Activated CD8-positive, alpha-beta memory T cell treated with anti-CD3 and anti-CD28 coated beads, Interleukin-2, amount 50 U/mL, for 24 hours (primary cell): Measurements from ENCODE around the gene PDSS2.
"Not testable (repeated sequence)": the region's sequence is repeated elsewhere in the genome, so short reads cannot be mapped to it uniquely, and the experiment has no call there.

Experiments used
- DNase-seq: peaks from one replicate; pipeline ENCODE4 v3.0.0-alpha.2; 2020; ENCODE audit errors: extremely low read depth

The PDSS2 gene

DNA sequence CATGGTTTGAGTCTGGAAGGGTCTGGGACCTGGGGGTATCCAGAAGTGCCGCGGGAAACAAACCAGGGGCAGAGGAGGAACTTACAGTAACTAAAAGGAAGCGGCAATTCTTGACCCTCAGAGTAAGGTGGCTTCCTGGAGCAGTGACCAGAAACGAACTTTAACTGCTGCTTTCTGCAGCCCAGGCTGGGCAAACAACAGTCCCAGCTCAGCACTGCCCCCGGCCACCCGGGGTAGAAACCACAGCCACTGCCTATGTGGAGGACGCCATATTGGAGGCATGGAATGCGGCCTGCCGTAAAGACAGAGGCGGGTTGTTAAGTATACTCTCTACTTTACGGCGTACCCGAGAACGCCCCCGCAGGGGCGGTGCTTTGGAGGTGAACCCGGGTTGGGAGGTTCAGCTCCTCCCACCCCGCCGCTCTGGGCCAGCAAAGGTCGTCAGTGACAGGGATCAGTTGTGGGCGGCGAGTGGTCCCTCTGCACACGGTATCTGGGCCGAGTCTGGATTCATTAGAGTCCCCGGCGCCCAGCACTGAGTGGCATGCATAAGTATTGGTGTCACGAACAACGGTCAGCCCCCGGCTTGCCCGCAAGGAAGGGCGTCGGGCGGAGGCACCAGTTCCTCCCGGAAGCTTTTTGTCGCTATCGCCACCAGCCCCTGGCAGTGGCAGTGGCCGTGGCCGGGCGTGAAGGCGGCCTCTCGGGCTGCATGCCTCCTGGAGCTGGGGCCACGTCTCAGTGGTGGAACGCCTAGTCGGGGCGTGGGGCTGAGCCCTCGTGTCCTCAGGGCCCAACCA, at the start of gene PDSS2:
TSS of gene PDSS2 (minus strand) at position 282 of the 800 bp plus-strand sequence. CDS start at position 3, 279 bp downstream.
- peak; percentile 97 for DNase-seq

- no peak for DNase-seq
These were observed 46.8 kb upstream of the PDSS2 start for GRCh38 chr6:107506145-107506544.

GRCh38 chr6:107504270-107505026, 45.1 kb upstream of the PDSS2 start:
- no peak for DNase-seq

- DNase-seq = no peak
These were observed 37.7 kb upstream of the PDSS2 start for GRCh38 chr6:107496892-107497684.

DNA sequence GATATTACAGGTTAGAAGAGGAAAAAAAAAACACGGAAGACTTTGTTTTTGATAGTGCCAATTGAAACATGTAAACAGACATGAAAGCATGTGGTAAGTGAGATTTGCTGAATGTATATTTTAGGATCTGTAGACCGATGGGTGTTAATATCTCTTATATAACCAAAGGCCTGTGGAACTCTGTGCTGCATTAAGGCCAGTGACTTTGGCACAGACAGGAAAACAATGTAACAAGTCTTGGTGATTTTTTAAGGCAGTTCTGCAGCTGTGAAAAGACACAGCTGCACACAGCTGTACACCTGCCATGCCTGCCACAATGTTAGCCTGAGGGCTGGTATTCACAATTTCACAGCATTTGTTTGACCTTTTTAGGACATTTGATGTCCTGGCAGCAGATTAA, 36.6 kb upstream of the PDSS2 start:
- DNase-seq = no peak

DNA sequence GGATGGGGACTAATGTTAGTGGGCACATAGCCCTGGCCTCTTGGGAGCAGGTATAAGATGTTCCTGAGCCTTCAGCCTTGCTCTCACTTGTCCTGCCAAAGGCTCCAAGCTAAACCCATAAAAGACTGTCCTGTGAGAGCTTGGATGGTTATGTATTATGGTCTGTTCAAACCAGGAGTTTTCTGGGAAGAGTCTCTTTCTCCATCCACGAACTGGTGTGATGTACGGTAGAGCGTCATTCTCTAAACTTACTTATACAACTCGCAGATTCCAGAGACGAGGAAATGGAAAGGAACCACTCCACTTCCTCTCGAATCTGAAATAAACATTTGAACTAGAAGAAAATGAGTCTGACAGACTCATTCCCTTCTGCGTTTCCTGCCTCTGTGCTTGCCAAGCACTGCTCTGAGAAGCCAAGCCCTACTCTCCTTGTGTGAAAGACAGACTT, 35.9 kb upstream of the PDSS2 start:
- DNase-seq = no peak

- no peak for DNase-seq
These were observed 34.0 kb upstream of the PDSS2 start for GRCh38 chr6:107493158-107494057.

DNA sequence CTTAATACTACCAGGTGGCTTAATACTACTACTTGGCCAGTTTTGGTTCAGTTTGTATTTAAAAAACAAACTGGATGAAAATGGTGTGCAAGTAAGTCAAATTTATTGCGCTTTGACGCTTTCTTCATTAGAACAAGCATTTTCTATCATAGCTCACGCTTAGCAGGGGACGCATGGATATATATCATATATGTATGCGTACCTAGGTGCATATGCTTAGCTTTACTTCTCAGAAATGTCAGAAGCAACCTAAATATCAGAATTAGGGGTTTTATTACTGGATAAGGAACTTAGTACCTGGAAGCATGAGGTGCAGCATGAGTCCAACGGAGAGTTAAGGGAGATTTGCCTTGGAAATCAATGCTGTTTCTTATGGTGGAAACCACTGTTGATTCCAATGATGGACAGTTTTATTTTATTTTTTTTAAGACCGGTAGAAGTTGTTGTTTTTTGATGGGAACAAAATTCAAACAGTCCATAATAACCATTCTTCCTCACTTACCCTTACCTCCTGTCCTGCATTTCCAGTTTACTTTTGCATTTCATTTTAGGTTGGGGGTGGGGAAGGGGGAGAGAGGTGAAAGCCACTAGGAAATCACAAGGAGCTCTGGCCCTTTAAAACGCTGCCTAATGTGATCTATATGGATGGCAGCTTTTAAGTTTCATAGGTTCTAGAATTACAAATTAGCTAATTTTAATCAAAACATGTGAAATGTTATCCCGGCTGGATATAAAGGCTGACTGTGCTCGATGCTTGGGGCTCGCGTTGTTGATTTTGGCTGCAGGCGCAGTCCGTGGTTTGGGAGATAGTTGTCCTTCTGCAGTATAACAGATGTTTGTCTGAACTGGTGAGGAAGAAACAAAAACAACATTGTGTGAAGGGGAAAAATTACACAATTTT, 32.6 kb upstream of the PDSS2 start:
- no peak for DNase-seq

DNA sequence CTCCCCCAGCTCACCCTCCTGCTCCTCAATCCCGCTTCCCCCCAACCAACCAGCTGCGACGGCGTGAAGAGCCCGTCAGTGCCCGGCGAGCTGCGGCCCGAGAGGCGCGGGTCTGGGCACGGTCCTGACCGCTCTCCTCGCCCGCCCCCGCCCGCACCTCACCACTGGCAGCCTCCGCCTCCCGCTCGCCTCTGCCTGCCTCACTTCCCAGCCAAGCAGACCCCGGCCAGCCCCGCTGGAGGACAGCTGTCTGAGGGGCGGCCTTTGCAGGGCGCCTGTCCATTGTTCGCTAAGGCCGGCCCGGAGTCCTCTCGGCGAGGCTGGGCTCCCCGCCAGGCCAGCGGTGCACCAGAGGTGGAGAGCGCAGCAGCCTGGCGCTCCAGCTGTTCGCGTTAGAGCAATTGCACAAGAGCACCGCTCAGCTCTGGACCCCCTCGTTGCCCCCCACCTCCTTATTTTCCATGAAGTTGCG, 31.8 kb upstream of the PDSS2 start:
- no peak for DNase-seq

- DNase-seq = no peak
These were observed 31.3 kb upstream of the PDSS2 start for GRCh38 chr6:107490566-107491137.

GRCh38 chr6:107489636-107490565, 30.5 kb upstream of the PDSS2 start, which contains the start of gene SOBP:
TSS of gene SOBP (plus strand) at chr6:107490117. CDS start at chr6:107490617, 500 bp downstream.
- no peak for DNase-seq

DNA sequence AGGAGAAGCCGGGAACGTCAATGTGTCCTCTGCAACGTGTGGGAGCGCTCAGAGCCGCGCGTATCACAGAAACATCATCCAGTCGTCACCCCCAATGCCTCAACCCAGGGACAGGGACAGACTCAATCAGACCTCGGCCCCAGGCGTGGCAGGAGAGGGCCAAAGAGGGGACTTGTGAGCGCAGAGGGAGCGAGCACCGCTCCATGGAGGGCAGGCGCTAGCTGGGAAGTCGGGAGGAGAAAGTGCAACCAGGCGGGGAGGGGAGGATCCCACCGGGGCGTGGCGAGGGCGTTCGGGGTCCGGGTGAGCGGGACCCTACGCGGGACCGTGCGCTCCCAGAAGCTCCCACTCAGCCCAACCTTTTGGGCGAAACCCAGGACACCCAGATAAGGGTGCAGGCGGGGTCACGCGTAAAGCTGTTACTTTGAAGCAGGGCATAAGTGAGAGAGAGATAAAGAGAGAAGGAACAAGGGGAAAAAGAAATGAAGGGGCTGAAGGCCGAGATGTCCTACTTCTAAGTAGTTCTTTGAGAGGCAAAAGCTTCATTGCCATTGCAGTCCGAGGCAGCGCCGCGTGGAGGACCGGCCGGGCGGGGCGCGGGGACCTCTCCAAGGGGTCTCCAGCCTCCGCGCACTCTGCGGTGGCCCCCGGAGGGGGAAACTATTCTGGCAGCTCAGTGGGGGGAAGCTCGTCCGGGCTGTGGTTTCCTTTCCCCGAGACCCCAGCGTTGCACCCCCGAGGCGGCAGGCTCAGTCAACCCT, 29.7 kb upstream of the PDSS2 start:
- no peak for DNase-seq

GRCh38 chr6:107488174-107488874, 29.0 kb upstream of the PDSS2 start:
- DNase-seq = no peak

- no peak for DNase-seq
These were observed 25.8 kb upstream of the PDSS2 start for GRCh38 chr6:107485157-107485556.

- DNase-seq = no peak
These were observed 19.8 kb upstream of the PDSS2 start for GRCh38 chr6:107479089-107479690.

DNA sequence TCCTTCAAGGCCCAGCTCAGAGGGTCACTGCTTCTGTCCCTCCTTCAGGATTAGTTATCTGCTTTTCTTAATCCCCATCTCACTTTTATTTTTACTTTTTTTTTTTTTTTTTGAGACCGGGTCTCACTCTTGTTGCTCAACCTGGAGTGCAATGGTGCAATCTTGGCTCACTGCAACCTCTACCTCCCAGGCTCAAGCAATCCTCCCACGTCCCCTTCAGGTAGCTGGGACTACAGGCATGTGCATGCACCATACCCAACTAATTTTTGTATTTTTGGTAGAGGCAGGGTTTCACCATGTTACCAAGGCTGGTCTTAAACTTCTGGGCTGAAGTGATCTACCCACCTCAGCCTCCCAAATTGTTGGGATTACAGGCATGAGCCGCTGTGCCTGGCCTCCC, 16.5 kb upstream of the PDSS2 start:
- DNase-seq = not testable (repeated sequence)

- not testable (repeated sequence) for DNase-seq
These were observed 16.0 kb upstream of the PDSS2 start for GRCh38 chr6:107475360-107475759.
